Sigmoid colon (tissue), 7 donors: ENCODE data around the gene PDIA6. TPM values are rescaled to one million over a fixed set of nuclear protein-coding genes. Genes with fewer than 3 reads are reported as not detected.

Source experiments
- DNase-seq: peaks from one replicate; pipeline ENCODE4 v3.0.0-alpha.2; 2019
- H3K27ac ChIP-seq, 4 donors: fragments of 200-600 bp; sonication (generic); one replicate each; pipeline ENCODE4 v1.5.1; 2016 to 2019; ENCODE audit warnings: mild to moderate bottlenecking in 1 of 4
- H3K27me3 ChIP-seq, 3 donors: fragments of 200-600 bp; sonication (generic); one replicate each; pipeline ENCODE4 v1.5.1; 2019; ENCODE audit warnings: mild to moderate bottlenecking in 1 of 3
- H3K36me3 ChIP-seq, 4 donors: fragments of 200-600 bp; sonication (generic); one replicate each; pipeline ENCODE4 v1.5.1; 2016 to 2019
- H3K4me1 ChIP-seq, 4 donors: fragments of 200-600 bp; sonication (generic); one replicate each; pipeline ENCODE4 v1.5.1; 2017 to 2019
- H3K4me3 ChIP-seq, 4 donors: fragments of 200-600 bp; sonication (generic); one replicate each; pipeline ENCODE4 v1.5.1; 2017 to 2019; ENCODE audit warnings: mild to moderate bottlenecking in 2 of 4, moderate library complexity in 1 of 4
- H3K9me3 ChIP-seq, 4 donors: fragments of 200-600 bp in 3 of 4; sonication (generic) in 3 of 4; one replicate each; pipeline versions ENCODE4 v1.5.1 to v1.6.1; 2013 to 2019
- CTCF ChIP-seq, 4 experiments: fragments of 450-650 bp in 3 of 4; fragments of 200-600 bp in 1 of 4; IDR thresholded peaks; one replicate each; pipeline ENCODE4 v1.5.1; 2016 to 2019; ENCODE audit warnings: antibody characterized with exemption in 4 of 4, mild to moderate bottlenecking in 3 of 4, moderate library complexity in 2 of 4
- EP300 ChIP-seq, 4 donors: sonication (generic); formaldehyde crosslinking; IDR thresholded peaks; one replicate each; pipeline ENCODE4 v1.6.1; 2017; ENCODE audit warnings: antibody characterized with exemption in 4 of 4
- POLR2A ChIP-seq, 2 donors: fragments of 450-650 bp; IDR thresholded peaks; one replicate each; pipeline ENCODE4 v1.6.1; 2016; ENCODE audit warnings: antibody characterized with exemption in 2 of 2, mild to moderate bottlenecking in 2 of 2, moderate library complexity in 2 of 2
- POLR2AphosphoS5 ChIP-seq, 4 donors: sonication (generic); formaldehyde crosslinking; IDR thresholded peaks; one replicate each; pipeline ENCODE4 v1.6.1; 2017; ENCODE audit warnings: antibody characterized with exemption in 4 of 4
- WGBS, 2 donors: extraction: QIAGEN DNeasy Blood & Tissue Kit; methylation state at CpG; one replicate each; pipeline ENCODE4 v1.1.7; 2013; 5-methylcytosine and 5-hydroxymethylcytosine counted together
- intact Hi-C: fragments of 100-400 bp; cut with DNase I; formaldehyde crosslinking; loops from one replicate; pipeline ENCODE4 v1.15.1; 2023
- polyA plus RNA-seq, 3 donors: library from polyadenylated mRNA; stranded (reverse); fragments of 200-250 nt; gene quantifications; one replicate each; pipeline ENCODE4 v1.2.3, GENCODE V29; 2013
- total RNA-seq, 4 donors: library from RNA; depleted of rRNA; stranded (reverse); fragments of >200 nt; gene quantifications; one replicate each; pipeline ENCODE4 v1.1.0, GENCODE V29; 2016
- donor health status: healthy with polysubstance abuse.
- donor health status: Bipolar disorder and iron deficiency.
- donor health status: healthy.

The PDIA6 gene
- total and polyA plus RNA-seq, 7 donors: 31.8 to 211 (median 80.6) TPM

GRCh38 chr2:10764896-10765295 lies 47.7 kb downstream of the PDIA6 start:
- H3K4me1 ChIP-seq: no peaks in the 10 kb centered on the region
- H3K9me3 ChIP-seq: no peaks in the 10 kb centered on the region
- intact Hi-C loops: no loop called here
- no peaks in the 10 kb centered on the region for H3K27me3 ChIP-seq
- 63 to 68% methylated on average over 4 of the region's 4 CpGs for WGBS, 2 donors
- H3K27ac ChIP-seq: no peak overlapping the region
- H3K36me3 ChIP-seq: no peaks in the 10 kb centered on the region
- no peak overlapping the region for H3K4me3 ChIP-seq
- TF ChIP-seq POLR2A (IDR thresholded peaks at IDR 0.05) (no peak), EP300 (IDR thresholded peaks at IDR 0.05) (no peak), POLR2AphosphoS5 (IDR thresholded peaks at IDR 0.05) (no peak)
- peak; percentile 32 for DNase-seq

GRCh38 chr2:10764096-10764785 lies 48.3 kb downstream of the PDIA6 start:
- Histone ChIP-seq H3K36me3 (no peaks in the 10 kb centered on the region), H3K4me1 (no peaks in the 10 kb centered on the region), H3K9me3 (no peaks in the 10 kb centered on the region), H3K27ac (no peak overlapping the region), H3K4me3 (no peak overlapping the region), H3K27me3 (no peaks in the 10 kb centered on the region)
- no peak for TF ChIP-seq CTCF (IDR thresholded peaks at IDR 0.05)
- intact Hi-C loops: no loop called here
- 91 to 95% methylated on average over 18 of the region's 18 CpGs for WGBS, 2 donors
- DNase-seq: peak; percentile 20

GRCh38 chr2:10763461-10763800 lies 49.2 kb downstream of the PDIA6 start:
- no peak for DNase-seq
- no peaks in the 10 kb centered on the region for H3K27me3 ChIP-seq
- 87 to 88% methylated on average over 9 of the region's 9 CpGs for WGBS, 2 donors
- no peaks in the 10 kb centered on the region for H3K4me1 ChIP-seq
- H3K4me3 ChIP-seq: no peak overlapping the region
- H3K9me3 ChIP-seq: no peaks in the 10 kb centered on the region
- no peaks in the 10 kb centered on the region for H3K36me3 ChIP-seq
- intact Hi-C loops: no loop called here
- TF ChIP-seq CTCF (IDR thresholded peaks at IDR 0.05) (no peak), POLR2A (IDR thresholded peaks at IDR 0.05) (no peak), POLR2AphosphoS5 (IDR thresholded peaks at IDR 0.05) (no peak), EP300 (IDR thresholded peaks at IDR 0.05) (no peak)
- H3K27ac ChIP-seq: no peak overlapping the region

GRCh38 chr2:10762651-10763460 lies 49.7 kb downstream of the PDIA6 start:
- DNase-seq: no peak
- Histone ChIP-seq H3K4me3 (no peak overlapping the region), H3K27ac (no peak overlapping the region), H3K36me3 (no peaks in the 10 kb centered on the region), H3K27me3 (no peaks in the 10 kb centered on the region), H3K9me3 (no peaks in the 10 kb centered on the region), H3K4me1 (no peaks in the 10 kb centered on the region)
- 70 to 79% methylated on average over 25 of the region's 25 CpGs for WGBS, 2 donors
- intact Hi-C loops: no loop called here
- TF ChIP-seq POLR2AphosphoS5 (IDR thresholded peaks at IDR 0.05): no peak
- no peak for TF ChIP-seq EP300 (IDR thresholded peaks at IDR 0.05)
- TF ChIP-seq POLR2A (IDR thresholded peaks at IDR 0.05): no peak
- TF ChIP-seq CTCF (IDR thresholded peaks at IDR 0.05): no peak

- TF ChIP-seq POLR2A (IDR thresholded peaks at IDR 0.05) (no peak), EP300 (IDR thresholded peaks at IDR 0.05) (no peak), POLR2AphosphoS5 (IDR thresholded peaks at IDR 0.05) (no peak), CTCF (IDR thresholded peaks at IDR 0.05) (no peak)
- DNase-seq: no peak
- H3K36me3 ChIP-seq: no peaks in the 10 kb centered on the region
- H3K27ac ChIP-seq: no peak overlapping the region
- intact Hi-C loops: no loop called here
- no peaks in the 10 kb centered on the region for H3K27me3 ChIP-seq
- H3K4me3 ChIP-seq: no peak overlapping the region
- H3K9me3 ChIP-seq: no peaks in the 10 kb centered on the region
- H3K4me1 ChIP-seq: no peaks in the 10 kb centered on the region
- 84 to 90% methylated on average over 9 of the region's 9 CpGs for WGBS, 2 donors
These were observed 51.0 kb downstream of the PDIA6 start for GRCh38 chr2:10761591-10761990.
